Activated T-helper 1 cell treated with Interleukin-2 at 50 U/mL for 16 hours (primary cell): ENCODE measurements around the gene PHF10.
"Not testable (repeated sequence)": the region's sequence is repeated elsewhere in the genome, so short reads cannot be mapped to it uniquely, and the experiment has no call there.

Experiments
- DNase-seq: peaks from one replicate; pipeline ENCODE4 v3.0.0-alpha.2; 2020; ENCODE audit warnings: low read depth

Gene PHF10

DNA sequence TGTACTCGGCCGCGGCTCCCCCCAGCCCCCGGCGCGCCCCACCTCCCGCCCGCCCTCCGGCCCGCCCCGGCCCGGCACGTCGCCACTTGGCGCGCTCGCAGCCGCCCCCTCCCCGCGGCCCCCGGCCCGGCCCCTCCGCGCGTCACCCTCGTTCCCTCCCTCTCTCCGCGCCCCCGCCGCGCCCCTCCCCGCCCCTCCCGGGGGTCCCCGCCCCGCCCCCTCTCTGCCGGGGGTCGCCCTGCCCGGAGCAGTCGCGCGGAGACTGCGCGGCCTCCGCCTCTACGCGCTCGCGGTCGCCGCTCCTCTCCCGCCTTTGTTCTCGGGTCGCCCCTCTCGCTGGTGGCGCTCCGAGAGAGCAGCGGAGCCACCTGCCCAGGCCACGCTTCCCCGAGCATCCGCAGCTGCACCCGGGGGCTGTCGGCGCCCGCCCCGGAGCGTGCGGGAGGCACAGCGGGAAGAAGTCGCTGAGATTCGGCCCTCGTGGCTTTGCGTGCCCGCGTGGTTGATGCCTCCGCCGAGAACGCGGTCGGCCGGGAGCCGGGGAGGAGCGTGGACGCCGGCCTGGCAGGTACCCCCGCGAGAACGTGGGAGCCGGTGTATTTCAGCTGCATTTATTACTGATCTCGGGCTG is at the start of gene PHF10:
TSS of gene PHF10 (minus strand) at position 7 of the 631 bp plus-strand sequence. CDS start 569 bp downstream, outside the sequence.
- DNase-seq: peak; percentile 65

DNA sequence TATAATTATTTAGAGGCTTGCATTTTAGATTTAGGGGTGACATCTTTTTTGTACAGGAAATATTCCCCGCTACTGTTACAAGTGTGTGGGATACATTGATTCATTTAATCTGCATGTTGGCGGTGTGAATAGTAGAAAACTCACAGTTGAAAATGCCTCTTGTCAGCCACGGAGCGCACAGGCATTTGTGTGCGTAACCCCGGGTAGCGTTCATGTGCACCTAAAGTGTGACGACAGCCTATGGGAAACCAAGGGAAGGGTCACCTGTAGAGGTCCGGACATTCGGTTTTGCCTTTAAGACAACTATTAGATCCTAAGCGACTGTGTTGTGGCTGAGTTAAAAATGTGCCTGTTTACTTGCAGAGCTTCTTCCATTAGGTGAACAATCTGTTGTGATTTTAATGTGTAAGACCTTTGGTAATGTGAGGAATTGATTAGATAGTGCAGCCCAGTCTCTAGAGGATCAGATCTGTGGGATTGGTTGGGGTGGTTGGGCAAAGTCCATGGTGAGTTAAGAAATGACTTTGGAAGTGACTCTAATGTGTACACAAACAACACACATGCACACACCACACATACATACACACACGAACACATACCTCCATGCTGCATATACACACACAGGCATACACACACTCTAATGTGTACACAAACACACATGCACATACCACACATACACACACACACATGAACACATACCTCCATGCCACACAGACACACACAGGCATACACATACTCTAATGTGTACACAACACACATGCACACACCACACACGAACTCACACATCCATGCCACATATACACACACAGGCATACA is 42.8 kb upstream of the PHF10 start:
- no peak for DNase-seq

DNA sequence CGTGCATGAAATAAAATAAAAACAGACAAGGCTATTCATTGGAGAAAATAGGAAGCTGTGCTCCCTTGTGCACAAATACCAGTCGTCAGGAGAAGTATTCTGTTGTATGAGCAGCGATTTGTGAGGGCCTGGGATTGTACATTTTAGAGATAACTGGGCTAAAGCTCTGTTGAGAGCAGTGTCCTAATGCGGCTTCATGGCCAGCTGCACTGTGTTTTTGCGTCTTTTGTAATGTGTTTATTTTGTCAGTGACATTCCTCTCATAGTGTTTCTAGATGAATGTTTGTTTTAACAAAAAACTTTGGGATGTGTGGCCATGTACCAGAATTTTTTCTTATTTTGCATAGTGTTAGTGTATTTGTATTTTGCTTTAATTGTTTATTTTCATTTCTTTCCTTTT is 41.9 kb upstream of the PHF10 start:
- no peak for DNase-seq

DNA sequence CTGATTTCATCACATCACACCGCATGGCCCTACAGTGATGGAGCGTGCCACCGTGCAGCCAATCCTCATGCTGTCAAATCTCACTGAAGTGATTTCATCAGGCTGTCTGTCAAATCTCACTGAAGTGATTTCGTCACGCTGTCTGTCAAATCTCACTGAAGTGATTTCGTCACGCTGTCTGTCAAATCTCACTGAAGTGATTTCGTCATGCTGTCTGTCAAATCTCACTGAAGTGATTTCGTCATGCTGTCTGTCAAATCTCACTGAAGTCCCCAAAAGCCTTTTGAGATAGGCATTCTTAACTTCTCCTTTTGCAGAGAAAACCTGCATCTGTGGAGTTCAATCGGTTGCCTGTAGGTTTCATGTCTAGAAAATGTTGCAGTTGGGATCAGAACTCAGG is 41.5 kb upstream of the PHF10 start:
- DNase-seq: not testable (repeated sequence)

DNA sequence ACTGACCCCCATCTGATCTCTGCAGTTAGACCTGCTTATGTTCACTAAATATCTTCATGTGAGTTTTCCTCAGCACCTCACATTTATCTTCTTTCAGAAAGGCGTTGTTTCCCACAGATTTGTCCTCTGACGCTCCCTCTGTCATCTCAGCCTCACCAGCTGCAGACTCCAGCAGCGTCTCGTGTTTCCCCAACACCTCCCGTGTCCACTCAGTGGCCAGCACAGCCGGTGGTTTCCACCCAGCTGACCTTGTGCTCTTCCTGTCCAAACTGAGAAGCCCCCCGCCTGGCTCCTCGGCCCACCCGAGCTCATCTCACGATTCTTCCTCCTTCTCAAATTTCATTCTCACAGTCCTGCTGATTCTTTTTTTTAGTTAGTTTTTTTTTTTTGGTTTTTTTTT is 39.6 kb upstream of the PHF10 start:
- DNase-seq: no peak

DNA sequence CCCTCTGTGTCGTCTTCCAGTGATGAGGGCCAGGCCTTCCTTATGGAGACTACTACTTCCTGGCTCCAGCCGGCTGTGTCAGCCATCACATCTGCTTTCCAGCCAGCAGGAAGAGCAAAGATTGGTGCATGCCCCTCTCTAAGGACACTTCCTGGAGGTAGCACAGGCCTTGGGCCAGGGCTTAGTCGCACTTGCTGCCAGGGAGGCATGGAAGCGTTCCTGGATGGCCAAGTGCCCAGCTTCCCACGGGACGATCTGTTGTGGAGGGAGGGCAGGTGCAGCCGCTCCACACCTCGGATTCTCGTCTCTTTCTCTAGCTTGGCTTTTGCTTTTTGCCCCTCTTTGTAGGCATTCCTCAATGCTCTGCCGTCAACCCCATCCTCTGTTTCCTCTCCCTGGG is 39.0 kb upstream of the PHF10 start:
- no peak for DNase-seq

DNA sequence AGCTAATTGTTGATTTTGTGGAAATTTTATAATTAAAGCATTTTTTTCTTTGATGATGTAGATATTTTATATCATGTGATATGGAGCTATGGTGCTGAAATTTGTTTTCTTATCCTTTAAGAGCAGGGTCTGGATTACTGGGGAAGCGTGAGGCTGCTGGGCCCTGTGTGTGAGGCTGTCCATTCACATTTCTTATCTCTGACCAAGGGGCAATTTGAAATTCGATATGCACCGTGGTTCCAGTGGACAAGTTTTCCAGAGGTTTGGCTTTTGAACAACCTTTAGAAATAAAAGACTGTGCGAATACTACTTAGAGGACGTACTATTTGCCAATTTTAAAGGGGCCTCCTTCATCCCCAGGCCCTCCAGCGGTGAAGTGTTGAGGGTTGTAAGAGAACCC is 30.9 kb upstream of the PHF10 start:
- no peak for DNase-seq

DNA sequence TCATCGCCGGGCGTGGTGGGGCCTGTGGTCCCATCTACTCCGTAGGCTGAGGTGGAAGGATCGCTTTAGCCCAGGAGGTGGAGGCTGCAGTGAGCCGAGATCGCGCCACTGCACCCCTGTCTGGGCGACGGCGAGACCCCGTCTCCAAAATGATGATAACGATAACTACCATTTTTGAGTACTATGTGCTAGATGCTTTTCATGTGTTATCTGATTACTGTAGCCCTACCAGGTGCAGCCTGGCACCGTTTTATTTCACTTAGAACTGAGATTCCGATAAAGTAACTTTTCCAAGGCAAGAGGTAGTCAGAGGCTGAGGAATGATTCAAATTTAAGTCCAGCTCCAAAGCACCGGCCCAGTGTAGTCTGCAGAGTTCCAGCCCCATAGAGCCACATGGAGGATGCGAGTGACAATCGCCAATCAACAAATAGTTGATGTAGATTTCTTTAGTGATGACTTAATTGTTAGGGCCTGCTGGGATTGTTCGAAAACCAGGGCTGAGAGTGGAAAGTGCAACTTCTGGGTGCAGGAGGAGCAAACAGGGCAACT is 27.8 kb upstream of the PHF10 start:
- DNase-seq: no peak

DNA sequence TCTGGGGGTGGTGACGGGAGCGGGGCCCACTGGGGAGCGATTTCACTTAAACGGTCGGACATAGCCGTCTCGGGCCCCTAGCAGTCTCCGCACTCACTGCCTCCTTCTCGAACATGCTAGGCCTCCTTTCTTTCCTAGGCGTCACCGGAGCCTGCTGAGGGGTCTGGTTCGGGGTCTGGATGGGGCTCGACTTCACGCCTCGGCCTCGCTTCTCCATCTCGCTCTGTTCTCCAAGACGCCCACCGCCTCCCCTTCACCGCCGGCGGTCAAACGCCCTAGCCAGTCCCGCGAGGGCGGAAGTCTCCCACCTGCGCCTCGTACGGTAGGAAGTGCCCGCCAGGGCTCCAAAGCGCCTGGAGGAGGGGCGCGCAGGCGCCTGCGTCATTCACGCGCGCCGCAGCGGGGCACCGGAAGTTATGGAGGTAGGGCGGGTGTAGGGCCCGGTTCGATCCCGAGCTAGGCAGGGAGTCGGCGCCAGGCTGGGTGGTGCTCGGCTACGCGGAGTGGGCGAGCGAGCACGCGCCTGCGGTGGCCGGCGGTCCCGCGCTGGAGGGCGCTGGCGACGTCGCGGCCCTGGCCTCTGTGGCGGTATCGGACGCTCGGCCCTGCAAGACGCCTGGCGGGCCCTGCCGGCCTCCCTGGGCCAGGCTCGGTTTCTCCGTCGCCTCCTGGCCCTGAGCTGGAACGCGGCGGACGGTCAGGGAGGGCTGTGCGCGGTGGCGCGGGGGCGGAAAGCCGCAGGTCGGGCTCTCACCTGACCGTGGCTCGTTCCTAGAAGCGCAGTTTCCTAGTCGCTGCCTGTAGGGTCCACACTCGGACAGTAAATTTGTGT is 27.2 kb upstream of the PHF10 start, which contains the start of the genes DYNLT2 and ERMARD:
TSS of gene DYNLT2 (minus strand) at position 331 of the 832 bp plus-strand sequence. CDS start at position 217, 114 bp downstream.
TSS of gene ERMARD (plus strand) at position 381 of the 832 bp plus-strand sequence. CDS start at position 417, 36 bp downstream.
- peak; percentile 90 for DNase-seq

DNA sequence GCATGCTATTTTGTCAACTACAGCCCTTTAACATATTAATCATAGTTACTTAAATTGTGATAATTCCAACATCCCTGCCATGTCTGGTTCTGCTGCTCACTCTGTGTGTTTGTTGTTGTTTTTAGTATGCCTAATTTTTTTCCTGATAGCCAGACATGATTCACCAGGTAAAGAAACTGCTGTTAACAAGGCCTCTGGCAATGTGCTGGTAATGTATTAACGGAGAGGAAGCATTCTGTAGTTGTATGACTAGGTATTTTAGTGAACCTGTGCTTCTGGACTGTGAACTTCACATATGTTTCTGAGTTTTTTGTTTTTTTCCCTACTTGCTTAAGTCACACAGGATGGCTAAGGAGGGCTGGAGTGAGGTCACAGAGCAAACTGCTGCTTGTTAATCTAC is 22.3 kb upstream of the PHF10 start:
- DNase-seq: no peak

DNA sequence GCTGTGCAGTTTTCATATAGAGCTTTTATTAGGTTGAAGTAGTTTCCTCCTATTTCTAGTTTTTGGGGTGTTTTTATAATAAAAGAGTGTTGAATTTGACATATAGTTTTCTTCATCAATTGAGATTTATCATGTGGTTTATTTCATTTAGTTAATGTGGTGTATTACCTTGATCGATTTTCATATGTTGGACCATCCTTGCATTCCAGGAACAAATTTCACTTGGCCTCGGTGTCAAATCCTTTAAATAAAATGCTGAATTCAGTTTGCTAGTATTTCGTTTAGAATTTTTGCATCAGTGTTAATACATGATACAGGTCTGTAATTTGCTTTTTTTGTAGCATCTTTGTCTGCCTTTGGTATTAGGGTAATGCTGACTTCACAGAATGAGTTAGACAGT is 21.1 kb upstream of the PHF10 start:
- no peak for DNase-seq

DNA sequence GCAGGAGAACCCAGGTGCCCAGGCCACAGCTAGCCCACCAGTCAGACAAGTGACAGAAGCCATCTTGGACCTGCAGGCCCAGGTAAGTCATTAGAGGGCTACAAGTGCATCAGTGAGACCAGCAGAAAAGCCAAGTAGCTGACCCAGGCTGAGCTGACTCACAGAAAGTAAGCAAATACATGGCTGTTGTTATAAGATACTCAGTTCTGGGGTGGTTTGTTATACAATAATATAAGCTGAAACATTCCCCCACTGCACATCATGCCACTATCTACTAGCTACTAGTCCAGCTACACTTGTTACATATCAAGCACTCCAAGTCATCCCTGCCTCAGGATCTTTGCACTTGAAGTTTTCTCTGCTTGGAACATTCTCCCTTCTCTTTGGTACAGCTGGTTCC is 17.0 kb upstream of the PHF10 start:
- DNase-seq: no peak

DNA sequence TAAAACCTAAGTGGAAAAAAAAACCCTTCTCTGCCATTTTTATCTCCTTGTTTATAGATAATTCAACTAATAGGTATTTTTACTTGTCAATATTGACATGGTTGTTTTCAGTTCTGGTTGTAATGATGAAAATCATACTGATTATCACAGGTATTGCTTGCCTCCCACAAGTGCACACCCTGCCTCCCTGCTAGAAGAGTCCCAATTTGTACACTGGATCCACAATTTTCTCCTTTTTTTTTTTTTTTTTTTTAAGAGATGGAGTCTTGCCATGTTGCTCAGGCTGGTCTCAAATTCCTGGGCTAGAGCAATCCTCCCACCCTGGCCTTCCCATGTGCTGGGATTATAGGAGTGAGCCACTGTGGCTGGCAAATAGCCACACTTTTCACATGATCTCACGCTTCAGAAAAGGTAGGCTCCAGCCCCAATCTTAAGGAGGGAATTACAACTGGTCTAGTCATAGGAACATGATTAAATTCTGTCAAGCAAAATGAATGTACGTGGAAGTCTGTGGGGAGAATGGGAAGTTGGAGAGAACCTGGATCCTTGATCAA is 14.8 kb upstream of the PHF10 start:
- DNase-seq: no peak

DNA sequence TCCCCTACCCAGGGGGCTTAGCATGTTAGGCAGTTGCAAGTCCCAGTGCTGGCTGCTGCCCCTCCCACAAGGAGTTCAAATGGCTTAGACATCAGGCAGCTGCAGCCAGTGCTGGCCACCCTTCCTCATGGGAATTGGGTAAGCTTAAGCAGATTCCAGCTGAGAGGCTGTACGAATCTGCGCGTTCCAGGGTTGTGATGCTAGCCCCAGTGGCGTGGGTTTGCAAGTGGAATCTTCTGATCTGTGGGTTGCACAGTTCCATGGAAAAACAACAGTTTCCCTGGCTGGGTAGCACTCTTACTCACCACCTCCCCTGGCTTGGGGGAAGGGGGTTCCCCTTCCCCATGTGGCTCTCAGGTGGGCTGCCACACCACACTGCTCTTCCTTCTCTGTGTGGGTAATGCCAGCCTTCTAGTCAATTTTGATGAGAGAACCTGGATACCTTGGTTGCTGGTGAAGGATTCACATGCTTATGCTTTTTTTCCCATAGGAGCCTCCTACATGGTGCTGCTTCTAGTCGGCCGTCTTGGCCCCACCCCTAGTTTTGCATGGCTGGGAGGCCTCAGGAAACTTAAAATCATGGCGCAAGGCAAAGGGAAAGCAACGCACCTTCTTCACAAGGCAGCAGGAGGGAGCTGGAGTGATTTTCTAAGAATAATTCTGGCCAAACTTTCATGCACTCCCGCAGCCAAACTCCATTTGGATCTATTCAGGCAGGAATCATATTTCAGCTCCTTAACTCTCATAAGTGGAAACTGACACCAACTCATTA is 14.1 kb upstream of the PHF10 start:
- DNase-seq: no peak

DNA sequence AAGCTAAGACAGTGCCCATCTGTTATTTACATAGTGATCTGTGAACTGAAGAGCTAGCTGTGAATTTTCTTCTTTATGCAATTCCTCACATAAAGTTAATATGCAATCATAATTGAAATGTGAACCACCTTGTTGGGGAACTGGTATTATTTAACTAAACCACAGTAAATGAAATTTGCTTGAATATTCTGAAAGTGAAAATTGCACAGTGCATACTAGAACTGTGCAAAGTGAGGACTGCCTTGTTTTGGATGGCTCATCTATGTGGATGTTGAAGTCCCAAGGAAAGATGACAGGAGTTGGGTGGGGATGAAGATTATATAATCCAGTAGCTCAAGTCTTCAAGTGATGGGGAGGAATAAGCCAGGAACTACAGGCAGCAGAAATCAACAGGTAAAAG is 5.7 kb upstream of the PHF10 start:
- no peak for DNase-seq

DNA sequence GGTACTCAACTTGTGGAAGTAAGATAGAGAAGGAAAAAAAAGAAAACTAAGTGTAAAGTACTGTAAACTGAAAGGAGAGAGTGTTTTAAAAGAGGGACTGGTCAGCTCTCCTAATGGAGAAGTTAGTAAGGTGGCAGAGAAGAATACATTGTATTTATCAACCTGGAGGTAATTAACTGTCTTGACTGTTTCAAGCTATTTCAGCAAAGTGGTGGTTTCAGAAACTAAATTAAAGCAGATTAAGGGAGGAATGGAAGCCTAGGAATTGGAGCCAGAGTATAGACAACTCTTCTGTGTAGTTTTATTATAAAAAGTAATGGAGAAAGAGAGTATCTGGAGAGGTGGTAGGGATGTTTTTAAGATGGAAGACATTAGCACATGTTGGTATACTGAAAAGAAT is 2.7 kb upstream of the PHF10 start:
- DNase-seq: no peak

DNA sequence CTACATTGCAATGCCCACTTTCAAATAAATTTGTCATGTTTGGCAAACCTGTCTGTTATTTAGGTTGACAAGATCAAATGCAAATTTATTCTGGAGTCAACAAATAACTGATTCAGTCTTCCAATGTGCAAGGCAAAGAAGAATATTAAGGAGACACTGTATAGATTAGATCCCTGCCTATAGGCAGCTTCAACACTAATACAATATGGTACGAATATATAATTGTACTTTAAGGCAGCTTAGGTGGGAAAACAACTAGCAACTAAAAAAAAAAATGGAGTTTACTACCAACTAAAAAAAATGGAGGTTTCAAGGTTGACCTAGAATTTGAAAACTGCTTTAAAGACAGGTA is 1.7 kb upstream of the PHF10 start:
- DNase-seq: no peak

DNA sequence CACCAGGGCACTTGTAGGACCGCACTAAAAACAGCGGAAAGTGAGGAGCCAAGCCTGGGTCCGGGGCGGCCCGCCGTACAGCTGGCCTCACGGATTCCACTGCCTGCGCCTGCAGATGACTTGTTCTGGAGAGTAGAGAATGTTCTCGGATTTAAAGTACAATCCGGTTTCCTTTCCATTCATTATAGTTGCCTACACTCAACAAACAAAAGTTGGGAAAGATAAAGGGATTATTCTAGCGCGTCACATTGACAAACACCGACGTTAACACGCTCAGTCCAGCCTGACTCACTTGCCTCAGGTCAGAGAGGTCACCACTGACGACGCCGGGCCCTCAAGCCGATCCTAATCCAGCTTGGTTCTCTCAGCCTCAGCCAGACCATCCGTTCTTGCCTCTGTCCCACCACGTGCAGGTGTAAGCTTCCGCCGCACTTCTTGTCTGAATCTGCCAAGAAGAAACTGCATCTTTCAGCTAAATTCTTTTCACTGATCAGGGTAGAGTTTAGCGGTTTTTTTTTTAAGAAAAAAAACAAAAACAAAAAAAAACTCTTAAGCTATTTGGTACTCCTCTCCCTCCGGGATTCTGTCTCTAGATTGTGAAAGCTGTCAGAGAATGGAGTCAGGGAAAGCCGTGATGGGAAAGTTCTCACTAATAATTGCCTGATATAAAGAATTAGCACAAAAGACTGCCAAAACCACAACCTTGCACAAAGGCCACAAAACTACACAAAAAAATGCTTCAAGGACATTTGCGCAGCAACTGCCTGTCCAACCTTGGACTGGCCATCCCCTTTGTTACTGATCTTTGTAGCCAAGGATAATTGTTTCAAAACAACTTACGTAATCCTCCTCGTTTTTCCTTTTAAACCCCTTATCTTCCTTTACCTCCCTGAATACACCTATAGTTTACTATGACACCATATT is 1.1 kb upstream of the PHF10 start:
- no peak for DNase-seq

DNA sequence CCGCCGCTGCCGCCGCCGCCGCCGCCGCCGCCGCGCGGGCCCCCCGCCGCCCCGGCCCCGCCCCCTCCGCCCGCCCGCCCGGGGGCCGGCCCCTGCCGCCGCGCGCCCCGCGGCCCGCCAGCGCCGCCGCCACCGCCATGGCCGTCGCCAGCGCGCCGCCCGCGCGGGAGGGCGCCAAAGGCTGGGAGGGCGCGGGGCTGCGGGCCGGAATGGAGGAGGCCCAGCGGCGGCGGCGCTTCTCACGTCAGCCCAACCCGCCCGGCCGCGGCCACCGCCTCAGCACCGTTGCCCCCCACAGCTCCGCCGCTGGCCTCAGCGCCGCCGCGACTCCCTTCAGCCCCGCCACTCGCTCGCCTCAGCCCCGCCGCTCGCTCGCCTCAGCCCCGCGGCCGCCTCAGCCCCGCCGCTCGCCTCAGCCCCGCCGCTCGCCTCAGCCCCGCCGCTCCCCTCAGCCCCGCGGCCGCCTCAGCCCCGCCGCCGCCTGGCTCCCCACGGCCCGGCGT is 258 bp downstream of the PHF10 start:
- DNase-seq: peak; percentile 35
